Adipocyte (in vitro differentiated cells): Measurements from ENCODE around the gene VAV2.

ENCODE experiments used
- DNase-seq: peaks from one replicate; pipeline ENCODE4 v3.0.0-alpha.2; 2015; ENCODE audit warnings: low read depth
- H3K27me3 ChIP-seq: replicated peaks from 2 replicates; pipeline ENCODE4 v1.7.0; 2013; ENCODE audit warnings: mild to moderate bottlenecking, low read length, moderate library complexity; ENCODE audit not compliant: control insufficient read depth, insufficient read depth
- H3K36me3 ChIP-seq: 2 replicates; pipeline ENCODE4 v1.7.0; 2013; ENCODE audit warnings: low read length, mild to moderate bottlenecking, moderate library complexity; ENCODE audit not compliant: control insufficient read depth, insufficient read depth, severe bottlenecking
- H3K4me1 ChIP-seq: 2 replicates; pipeline ENCODE4 v1.7.0; 2013; ENCODE audit warnings: mild to moderate bottlenecking, low read length, moderate library complexity; ENCODE audit not compliant: control insufficient read depth, insufficient read depth
- H3K4me3 ChIP-seq: 2 replicates; pipeline ENCODE4 v1.7.0; 2013; ENCODE audit warnings: mild to moderate bottlenecking, low read length, moderate library complexity
- H3K9ac ChIP-seq: 2 replicates; pipeline ENCODE4 v1.7.0; 2013; ENCODE audit warnings: mild to moderate bottlenecking, low read length, moderate library complexity
- H3K9me3 ChIP-seq: 2 replicates; pipeline ENCODE4 v1.7.0; 2013; ENCODE audit warnings: mild to moderate bottlenecking, low read length, moderate library complexity; ENCODE audit not compliant: control insufficient read depth

Gene VAV2

GRCh38 chr9:133976887-133977286 is 15.2 kb downstream of the VAV2 start:
- Histone ChIP-seq H3K9ac (no peak overlapping the region), H3K4me3 (no peak overlapping the region), H3K9me3 (no peaks in the 10 kb centered on the region), H3K36me3 (no peaks in the 10 kb centered on the region), H3K4me1 (peaks cover 23% of the 10 kb centered on the region), H3K27me3 (no peaks in the 10 kb centered on the region)
- DNase-seq: no peak

GRCh38 chr9:133976191-133976861 is 15.8 kb downstream of the VAV2 start:
- H3K4me1 ChIP-seq: peaks cover 26% of the 10 kb centered on the region
- DNase-seq: no peak

GRCh38 chr9:133975511-133975910 is 16.6 kb downstream of the VAV2 start:
- Histone ChIP-seq H3K27me3 (no peaks in the 10 kb centered on the region), H3K9me3 (no peaks in the 10 kb centered on the region), H3K4me1 (peaks cover 26% of the 10 kb centered on the region), H3K36me3 (no peaks in the 10 kb centered on the region), H3K4me3 (no peak overlapping the region), H3K9ac (no peak overlapping the region)
- no peak for DNase-seq

More at GRCh38 chr9:133976191-133976861, 15.8 kb downstream of the VAV2 start:
- Histone ChIP-seq H3K27me3 (no peaks in the 10 kb centered on the region), H3K9ac (no peak overlapping the region), H3K4me3 (no peak overlapping the region), H3K36me3 (no peaks in the 10 kb centered on the region), H3K9me3 (no peaks in the 10 kb centered on the region)

- H3K9ac ChIP-seq: no peak overlapping the region
- no peaks in the 10 kb centered on the region for H3K36me3 ChIP-seq
- no peak overlapping the region for H3K4me3 ChIP-seq
- H3K27me3 ChIP-seq: no peaks in the 10 kb centered on the region
- H3K9me3 ChIP-seq: no peaks in the 10 kb centered on the region
- peaks cover 24% of the 10 kb centered on the region for H3K4me1 ChIP-seq
- no peak for DNase-seq
Measured at GRCh38 chr9:133974631-133975341, 17.3 kb downstream of the VAV2 start.

- DNase-seq: no peak
- Histone ChIP-seq H3K9me3 (no peaks in the 10 kb centered on the region), H3K9ac (no peak overlapping the region), H3K4me3 (no peak overlapping the region), H3K36me3 (no peaks in the 10 kb centered on the region), H3K4me1 (peaks cover 16% of the 10 kb centered on the region), H3K27me3 (no peaks in the 10 kb centered on the region)
Measured at GRCh38 chr9:133973791-133974630, 18.1 kb downstream of the VAV2 start.

- no peaks in the 10 kb centered on the region for H3K27me3 ChIP-seq
- no peak overlapping the region for H3K9ac ChIP-seq
- H3K9me3 ChIP-seq: no peaks in the 10 kb centered on the region
- no peaks in the 10 kb centered on the region for H3K36me3 ChIP-seq
- H3K4me1 ChIP-seq: peaks cover 8% of the 10 kb centered on the region
- H3K4me3 ChIP-seq: no peak overlapping the region
- no peak for DNase-seq
Measured at GRCh38 chr9:133973111-133973790, 18.9 kb downstream of the VAV2 start.

GRCh38 chr9:133971981-133972941 is 19.9 kb downstream of the VAV2 start:
- Histone ChIP-seq H3K4me1 (peaks cover 8% of the 10 kb centered on the region), H3K27me3 (no peaks in the 10 kb centered on the region), H3K36me3 (no peaks in the 10 kb centered on the region), H3K9me3 (no peaks in the 10 kb centered on the region), H3K4me3 (no peak overlapping the region), H3K9ac (no peak overlapping the region)
- DNase-seq: no peak

- Histone ChIP-seq H3K9me3 (no peaks in the 10 kb centered on the region), H3K9ac (no peak overlapping the region), H3K27me3 (no peaks in the 10 kb centered on the region), H3K4me1 (peaks cover 8% of the 10 kb centered on the region), H3K36me3 (no peaks in the 10 kb centered on the region), H3K4me3 (no peak overlapping the region)
- no peak for DNase-seq
Measured at GRCh38 chr9:133971121-133971951, 20.8 kb downstream of the VAV2 start.

GRCh38 chr9:133970581-133971058 is 21.5 kb downstream of the VAV2 start:
- H3K9ac ChIP-seq: no peak overlapping the region
- peaks cover 8% of the 10 kb centered on the region for H3K4me1 ChIP-seq
- no peaks in the 10 kb centered on the region for H3K27me3 ChIP-seq
- DNase-seq: no peak
- no peaks in the 10 kb centered on the region for H3K36me3 ChIP-seq
- no peak overlapping the region for H3K4me3 ChIP-seq
- H3K9me3 ChIP-seq: no peaks in the 10 kb centered on the region
